MM.1S (cell line): ENCODE results near the gene CEP128.

Experiments
- EZH2 ChIP-seq: fragments of 300-600 bp; sonication (generic); optimal IDR thresholded peaks from 2 replicates; pipeline ENCODE3; 2017; ENCODE audit warnings: low read depth, mild to moderate bottlenecking, antibody characterized with exemption, low read length, mixed read lengths
- TF ChIP-seq, protein P1 (sequence below): fragments of 300-600 bp; sonication (generic); IDR thresholded peaks from 2 replicates; pipeline ENCODE4 v1.5.1; 2016; ENCODE audit warnings: antibody characterized with exemption, low read length, mixed read lengths

GRCh38 chr14:80762641-80763228, 178.8 kb downstream of the CEP128 start:
- TF ChIP-seq, protein P1, sequence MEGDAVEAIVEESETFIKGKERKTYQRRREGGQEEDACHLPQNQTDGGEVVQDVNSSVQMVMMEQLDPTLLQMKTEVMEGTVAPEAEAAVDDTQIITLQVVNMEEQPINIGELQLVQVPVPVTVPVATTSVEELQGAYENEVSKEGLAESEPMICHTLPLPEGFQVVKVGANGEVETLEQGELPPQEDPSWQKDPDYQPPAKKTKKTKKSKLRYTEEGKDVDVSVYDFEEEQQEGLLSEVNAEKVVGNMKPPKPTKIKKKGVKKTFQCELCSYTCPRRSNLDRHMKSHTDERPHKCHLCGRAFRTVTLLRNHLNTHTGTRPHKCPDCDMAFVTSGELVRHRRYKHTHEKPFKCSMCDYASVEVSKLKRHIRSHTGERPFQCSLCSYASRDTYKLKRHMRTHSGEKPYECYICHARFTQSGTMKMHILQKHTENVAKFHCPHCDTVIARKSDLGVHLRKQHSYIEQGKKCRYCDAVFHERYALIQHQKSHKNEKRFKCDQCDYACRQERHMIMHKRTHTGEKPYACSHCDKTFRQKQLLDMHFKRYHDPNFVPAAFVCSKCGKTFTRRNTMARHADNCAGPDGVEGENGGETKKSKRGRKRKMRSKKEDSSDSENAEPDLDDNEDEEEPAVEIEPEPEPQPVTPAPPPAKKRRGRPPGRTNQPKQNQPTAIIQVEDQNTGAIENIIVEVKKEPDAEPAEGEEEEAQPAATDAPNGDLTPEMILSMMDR, result no peak
- TF ChIP-seq EZH2, result no peak
